HG03354 (cell line): Measurements from ENCODE around the gene ERICH6B.
"Not testable (repeated sequence)": the region's sequence is repeated elsewhere in the genome, so short reads cannot be mapped to it uniquely, and the experiment has no call there.

ENCODE experiments used
- ATAC-seq: cut with Tn5 transposase; IDR thresholded peaks from one replicate; pipeline ENCODE4 v1.9.1; 2021; ENCODE audit warnings: mild to moderate bottlenecking; ENCODE audit not compliant: unreplicated experiment, poor library complexity, severe bottlenecking

Gene ERICH6B

GRCh38 chr13:45615501-45616101 is at the start of gene ERICH6B:
Gene ERICH6B (minus strand): TSS chr13:45615739. CDS start chr13:45597005, 18,734 bp downstream.
- ATAC-seq: no peak

GRCh38 chr13:45662903-45663302 is 47.4 kb upstream of the ERICH6B start:
- not testable (repeated sequence) for ATAC-seq

GRCh38 chr13:45662162-45662561 is 46.6 kb upstream of the ERICH6B start:
- ATAC-seq: no peak

GRCh38 chr13:45660458-45660857 is 44.9 kb upstream of the ERICH6B start:
- not testable (repeated sequence) for ATAC-seq

- no peak for ATAC-seq
These were observed 44.0 kb upstream of the ERICH6B start for GRCh38 chr13:45659536-45659935.

- no peak for ATAC-seq
These were observed 43.2 kb upstream of the ERICH6B start for GRCh38 chr13:45658586-45659235.

- no peak for ATAC-seq
These were observed 39.3 kb upstream of the ERICH6B start for GRCh38 chr13:45654633-45655349.

GRCh38 chr13:45645263-45645662 is 29.7 kb upstream of the ERICH6B start:
- ATAC-seq: not testable (repeated sequence)

GRCh38 chr13:45642159-45642558 is 26.6 kb upstream of the ERICH6B start:
- not testable (repeated sequence) for ATAC-seq

- not testable (repeated sequence) for ATAC-seq
These were observed 19.8 kb upstream of the ERICH6B start for GRCh38 chr13:45635291-45635690.

- no peak for ATAC-seq
These were observed 15.3 kb upstream of the ERICH6B start for GRCh38 chr13:45630791-45631190.

- no peak for ATAC-seq
These were observed 14.4 kb upstream of the ERICH6B start for GRCh38 chr13:45629940-45630339.

GRCh38 chr13:45628094-45628493 is 12.6 kb upstream of the ERICH6B start:
- no peak for ATAC-seq

GRCh38 chr13:45627656-45628055 is 12.1 kb upstream of the ERICH6B start:
- ATAC-seq: no peak

GRCh38 chr13:45626731-45627374 is 11.3 kb upstream of the ERICH6B start:
- no peak for ATAC-seq

- no peak for ATAC-seq
These were observed 8.1 kb upstream of the ERICH6B start for GRCh38 chr13:45623516-45624090.

GRCh38 chr13:45621950-45622349 is 6.4 kb upstream of the ERICH6B start:
- ATAC-seq: no peak

- ATAC-seq: no peak
These were observed 7.6 kb downstream of the ERICH6B start for GRCh38 chr13:45607931-45608330.

GRCh38 chr13:45604892-45605291 is 10.6 kb downstream of the ERICH6B start:
- ATAC-seq: no peak

- no peak for ATAC-seq
These were observed 12.2 kb downstream of the ERICH6B start for GRCh38 chr13:45603338-45603737.
